CD1c-positive myeloid dendritic cell (primary cell): ENCODE data around the gene GMIP.

Source experiments
- DNase-seq: peaks from one replicate; pipeline ENCODE4 v3.0.0-alpha.2; 2016; ENCODE audit errors: extremely low spot score

The GMIP gene

DNA sequence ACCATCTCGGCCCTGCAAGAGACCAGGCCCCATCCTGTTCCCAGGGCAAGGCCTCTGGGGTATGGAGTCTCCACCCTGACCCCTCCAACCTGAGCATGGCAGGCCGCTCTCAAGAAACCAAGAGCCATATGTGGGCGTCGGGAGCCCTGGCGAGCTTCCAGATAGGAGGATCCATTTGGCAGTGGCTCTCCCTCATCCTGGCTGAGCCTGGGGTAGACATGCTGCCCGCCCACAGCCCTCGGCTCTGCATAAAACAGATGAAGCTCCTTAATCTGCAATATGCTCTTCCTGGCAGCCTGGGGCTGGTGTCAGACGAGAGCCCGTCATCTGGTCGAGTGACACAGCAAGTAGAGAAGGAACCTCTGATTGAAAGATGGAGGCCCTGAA, 13.9 kb upstream of the GMIP start:
- no peak for DNase-seq

DNA sequence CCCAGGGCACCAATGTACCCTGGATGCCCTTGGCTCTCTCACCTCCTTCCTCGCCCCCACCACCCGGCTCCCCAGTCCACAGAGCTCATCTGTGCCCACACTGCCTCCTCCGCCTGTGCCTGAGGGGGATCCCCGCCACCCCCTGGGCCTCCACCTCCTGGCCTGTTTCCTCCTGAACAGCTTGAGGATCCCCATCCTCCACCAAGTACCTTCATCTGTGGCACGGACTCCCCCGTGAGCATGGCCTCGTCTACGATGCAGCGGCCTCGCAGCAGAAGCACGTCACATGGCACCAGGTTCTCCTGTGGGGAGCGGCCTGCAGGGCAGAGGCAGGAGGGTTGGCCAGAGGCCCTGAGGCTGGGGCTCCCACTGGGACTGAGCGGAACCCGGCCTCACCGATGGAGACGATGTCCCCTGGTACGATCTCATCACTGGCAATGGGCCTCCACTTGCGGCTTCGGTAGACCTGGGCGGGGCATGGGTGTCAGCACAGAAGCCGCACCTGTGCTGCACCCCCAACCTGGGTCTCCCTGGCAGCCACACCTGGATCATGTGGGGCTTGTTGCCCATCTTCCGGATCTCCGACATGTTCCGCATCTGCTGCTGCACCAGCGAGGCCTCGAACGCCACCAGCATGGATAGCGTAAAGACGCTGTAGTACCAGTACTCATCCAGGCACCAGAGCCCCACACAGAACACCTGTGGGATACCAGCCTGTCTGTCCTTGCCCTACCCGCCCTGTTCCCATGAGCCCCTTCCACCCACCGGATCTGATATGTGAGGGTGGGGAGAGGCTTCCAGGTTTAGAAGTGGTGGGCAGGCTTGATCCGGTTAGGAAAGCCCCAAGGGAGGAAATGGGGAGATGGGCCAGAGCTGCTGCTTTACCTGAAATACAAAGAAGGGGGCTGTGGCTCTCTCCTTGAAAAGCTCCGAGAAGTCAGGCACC, 13.3 kb upstream of the GMIP start:
- no peak for DNase-seq

- no peak for DNase-seq
Measured at GRCh38 chr19:19655641-19656343, 12.3 kb upstream of the GMIP start.

- DNase-seq: no peak
Measured at GRCh38 chr19:19655051-19655594, 11.7 kb upstream of the GMIP start.

- no peak for DNase-seq
Measured at GRCh38 chr19:19654441-19654840, 11.0 kb upstream of the GMIP start.

DNA sequence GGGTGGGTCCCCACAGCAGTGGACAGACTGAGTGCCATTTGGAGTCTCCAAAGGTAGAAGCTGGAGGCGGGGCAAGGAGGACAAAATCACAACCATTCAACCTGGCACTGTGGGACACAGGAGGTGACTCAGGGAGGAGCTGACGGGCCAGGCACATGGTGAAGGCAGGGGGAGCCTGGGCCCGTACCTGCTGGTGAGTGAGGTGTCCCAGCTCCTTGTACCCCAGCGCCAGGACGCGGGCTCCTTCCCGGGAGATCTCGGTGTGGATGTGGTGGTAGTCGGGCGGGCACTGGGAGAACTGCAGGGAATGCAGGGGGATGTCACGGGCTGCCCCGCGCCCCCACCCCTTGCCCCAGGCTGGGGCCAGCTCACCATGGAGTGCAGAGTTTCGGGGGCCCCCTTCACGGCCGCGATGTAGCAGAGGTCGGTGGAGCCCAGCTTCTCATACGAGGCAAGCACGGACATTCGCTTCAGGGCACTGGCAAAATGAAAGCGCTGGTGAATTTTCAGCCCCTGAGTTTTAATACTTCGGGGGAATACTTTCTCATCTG, 10.2 kb upstream of the GMIP start:
- DNase-seq: no peak

- no peak for DNase-seq
Measured at GRCh38 chr19:19652482-19653295, 9.2 kb upstream of the GMIP start.

- DNase-seq: no peak
Measured at GRCh38 chr19:19651076-19651475, 7.6 kb upstream of the GMIP start.

DNA sequence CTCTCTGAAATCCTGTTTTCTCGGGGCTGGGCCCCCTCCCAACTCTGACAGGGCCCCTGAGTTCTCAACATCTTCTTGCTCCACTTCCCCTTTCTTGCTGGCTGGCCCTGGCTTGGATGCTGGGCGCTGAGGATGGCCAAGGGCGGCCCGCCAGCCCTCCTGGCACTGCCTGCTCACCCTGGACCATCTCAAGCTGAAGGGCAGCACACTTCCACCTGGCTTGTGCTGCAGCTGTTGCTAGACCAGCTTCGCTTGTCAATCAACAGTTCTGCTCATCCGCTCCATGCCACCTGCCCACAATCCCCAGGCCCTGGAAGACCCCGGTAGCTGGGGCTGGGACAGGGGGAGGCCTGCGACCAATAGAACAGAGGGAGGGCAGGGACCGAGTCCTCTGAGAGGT, 6.9 kb upstream of the GMIP start:
- DNase-seq: no peak

DNA sequence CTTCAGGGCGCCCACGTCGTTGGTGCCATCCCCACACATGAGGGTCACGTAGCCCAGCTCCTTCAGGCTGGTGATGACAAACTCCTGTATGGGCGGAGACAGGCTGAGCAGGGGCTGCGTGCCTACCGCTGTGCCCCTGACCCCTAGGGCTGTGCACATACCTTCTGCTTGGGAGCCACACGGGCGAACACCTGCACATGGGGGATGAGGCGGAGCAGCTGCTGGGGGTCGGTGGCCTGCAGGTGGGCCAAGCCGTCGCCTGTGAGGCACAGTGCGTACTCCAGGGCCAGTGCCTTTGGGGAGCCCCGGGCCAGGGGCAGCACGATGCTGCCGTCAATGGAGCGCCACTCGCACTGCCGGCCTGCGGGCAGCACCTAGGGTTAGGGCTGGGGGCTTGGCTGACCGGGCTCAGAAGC, 6.1 kb upstream of the GMIP start:
- DNase-seq: no peak

- no peak for DNase-seq
Measured at GRCh38 chr19:19649155-19649554, 5.7 kb upstream of the GMIP start.

- DNase-seq: no peak
Measured at GRCh38 chr19:19647037-19647835, 3.8 kb upstream of the GMIP start.

DNA sequence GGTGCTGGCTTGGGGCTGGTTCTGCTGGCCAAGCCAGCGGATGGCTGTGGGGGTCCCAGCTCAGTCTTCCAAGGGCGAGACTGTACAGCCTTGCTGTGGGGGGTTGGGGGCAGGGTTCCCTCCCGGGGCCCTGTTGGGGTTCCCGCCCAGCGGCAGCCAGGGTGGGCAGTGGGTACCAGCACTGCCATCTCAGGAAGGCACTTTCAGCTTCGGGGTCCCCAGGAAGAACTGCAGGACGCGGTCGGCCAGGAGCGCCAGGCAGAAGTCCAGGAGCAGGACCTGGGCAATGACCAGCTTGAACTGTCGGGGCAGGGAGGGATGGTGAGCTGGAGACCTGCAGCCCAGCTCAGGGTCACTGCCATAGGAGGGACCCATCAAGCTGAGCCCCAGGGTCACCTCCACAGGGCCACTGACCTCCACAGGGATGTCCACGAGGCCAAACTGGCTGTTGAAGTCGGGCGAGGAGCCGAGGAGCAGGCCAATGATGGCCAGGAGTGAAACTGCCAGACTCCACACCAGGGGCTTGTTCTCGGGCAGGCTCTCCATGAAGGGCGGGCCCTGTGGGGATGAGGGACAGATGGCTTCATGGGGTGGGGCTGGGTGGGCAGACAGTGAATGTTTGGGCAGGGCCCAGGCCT, 1.9 kb upstream of the GMIP start:
- no peak for DNase-seq

DNA sequence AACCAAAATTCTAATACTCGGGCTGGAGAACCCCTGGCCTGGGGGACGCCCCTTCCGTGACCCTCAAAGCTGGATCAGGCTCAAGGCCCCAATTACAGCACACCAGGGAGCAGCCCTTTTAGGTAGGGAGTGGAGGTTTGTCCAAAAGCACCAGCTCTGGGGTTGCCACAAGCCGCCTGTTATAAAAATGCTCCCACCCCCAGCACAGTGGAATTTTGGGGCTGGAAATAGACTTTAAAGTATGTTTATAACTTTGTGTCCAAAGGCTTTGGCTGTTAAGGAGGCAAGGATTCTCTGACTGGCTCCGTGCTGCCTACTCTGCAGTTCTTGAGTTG, 564 bp upstream of the GMIP start:
- DNase-seq: no peak

DNA sequence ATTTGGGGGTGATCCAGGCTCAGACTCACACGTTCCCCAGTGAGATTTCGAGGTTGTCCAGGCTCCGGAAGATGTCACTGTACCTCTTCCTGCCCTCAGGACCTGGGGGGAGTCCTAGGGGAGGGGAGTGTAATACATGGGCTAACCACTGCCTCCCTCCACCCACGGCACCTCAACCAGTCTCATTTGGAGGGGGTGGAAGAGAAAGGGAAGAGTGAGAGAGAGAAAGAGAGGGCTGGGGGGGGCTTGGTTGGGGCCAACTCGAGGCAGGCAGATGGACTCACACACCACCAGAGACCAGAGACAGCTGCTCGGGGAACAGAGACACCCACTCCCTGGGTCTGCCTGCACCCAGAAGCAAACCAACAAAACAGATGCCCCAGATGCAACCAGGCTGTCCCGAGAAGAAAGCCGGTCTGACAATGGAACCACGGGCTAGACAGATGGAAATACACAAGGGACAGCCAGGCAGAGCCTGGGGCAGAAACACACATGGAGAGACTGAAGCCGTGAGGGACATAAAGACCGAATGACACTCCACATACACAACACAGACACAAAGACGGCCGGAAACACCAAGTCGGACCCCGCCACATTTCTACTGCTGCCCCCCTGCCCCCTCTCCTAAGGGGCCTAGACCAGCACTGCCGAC, 825 bp downstream of the GMIP start:
- peak; percentile 15 for DNase-seq

DNA sequence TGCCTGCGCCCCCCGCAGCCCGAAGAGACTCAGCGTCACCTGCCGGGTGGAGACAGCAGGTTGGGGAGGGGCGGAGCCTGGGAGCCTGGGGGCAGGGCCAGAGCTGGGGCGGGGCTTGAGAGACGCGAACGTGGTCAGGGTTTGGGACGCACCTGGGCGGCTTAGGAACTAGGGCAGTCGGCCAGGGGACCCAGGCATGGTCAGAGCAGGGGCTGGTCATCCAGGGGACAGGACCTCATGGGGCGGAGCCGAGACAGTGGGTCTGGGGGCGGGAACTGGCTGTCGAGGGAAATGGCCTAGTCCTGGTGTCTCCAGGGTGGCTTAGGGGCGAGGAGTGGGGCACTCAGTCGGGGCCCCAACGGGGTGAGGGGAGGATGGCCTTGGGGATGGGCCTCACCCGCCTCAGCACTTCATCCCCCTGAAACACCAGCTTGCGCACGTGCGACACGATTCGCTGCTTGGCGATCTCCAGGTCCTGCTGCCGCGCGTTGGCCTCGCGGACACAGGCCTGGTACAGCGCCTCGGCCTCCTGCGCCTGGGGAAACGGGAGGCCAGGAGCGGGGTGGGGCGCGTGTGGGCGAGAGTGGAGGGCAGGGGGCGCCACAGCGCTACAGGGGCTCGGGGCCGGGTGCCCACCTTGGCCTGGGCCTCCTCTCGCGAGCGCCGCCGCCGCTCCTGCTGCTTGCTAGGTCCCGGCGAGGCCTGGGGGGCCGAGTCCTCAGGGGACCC, 5.8 kb downstream of the GMIP start:
- DNase-seq: no peak

DNA sequence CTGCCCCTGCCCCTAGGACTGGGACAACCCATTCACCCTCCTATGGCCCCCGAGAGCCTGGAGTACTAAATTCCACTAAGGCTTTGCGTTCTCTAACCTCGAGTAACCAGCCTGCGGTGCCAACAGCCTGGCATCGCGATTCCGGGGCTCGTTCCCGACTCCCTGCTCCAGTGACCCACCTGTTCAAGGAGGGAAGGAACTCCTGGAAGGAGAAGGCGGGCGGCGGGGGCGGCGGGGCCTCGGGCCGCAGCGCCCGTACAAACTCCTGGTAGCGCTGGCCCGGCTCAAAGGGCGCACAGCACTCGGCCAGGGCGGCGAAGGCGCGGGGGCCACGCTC, 6.3 kb downstream of the GMIP start:
- DNase-seq: no peak

- DNase-seq: no peak
Measured at GRCh38 chr19:19636573-19637185, 6.8 kb downstream of the GMIP start.

DNA sequence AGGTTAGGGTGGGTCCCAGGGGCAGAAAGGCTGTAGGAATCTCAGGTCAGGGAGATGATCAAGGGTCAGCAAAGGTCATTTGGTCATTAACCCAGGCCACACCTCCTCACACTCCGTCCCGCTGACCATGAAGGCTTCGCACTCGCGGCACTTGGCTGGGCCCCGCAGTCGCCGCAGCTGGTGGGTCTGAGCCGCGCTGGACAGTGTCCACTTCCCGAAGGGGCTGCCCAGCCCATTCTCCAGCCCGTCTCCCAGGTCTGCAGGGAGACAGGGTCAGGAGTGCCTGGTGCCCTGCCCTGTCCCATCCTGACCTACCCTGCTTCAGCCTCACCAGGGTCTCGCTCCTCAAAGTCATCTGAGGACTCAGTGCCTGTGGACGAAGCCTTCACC, 8.1 kb downstream of the GMIP start:
- DNase-seq: no peak
